ENCODE results near the gene OR5M11. TPM values are rescaled to one million over a fixed set of nuclear protein-coding genes. Genes with fewer than 3 reads are reported as not detected.
"Not testable (repeated sequence)": the region's sequence is repeated elsewhere in the genome, so short reads cannot be mapped to it uniquely, and the experiment has no call there.

The OR5M11 gene
- total RNA-seq (2014; rRNA removed; shearing (Covaris generic)) (not detected in 2 replicates), polyA plus RNA-seq (2016; fragmentation: Nextera tagmentation; extraction: Ambion mirVana) (not detected in 2 replicates)

DNA sequence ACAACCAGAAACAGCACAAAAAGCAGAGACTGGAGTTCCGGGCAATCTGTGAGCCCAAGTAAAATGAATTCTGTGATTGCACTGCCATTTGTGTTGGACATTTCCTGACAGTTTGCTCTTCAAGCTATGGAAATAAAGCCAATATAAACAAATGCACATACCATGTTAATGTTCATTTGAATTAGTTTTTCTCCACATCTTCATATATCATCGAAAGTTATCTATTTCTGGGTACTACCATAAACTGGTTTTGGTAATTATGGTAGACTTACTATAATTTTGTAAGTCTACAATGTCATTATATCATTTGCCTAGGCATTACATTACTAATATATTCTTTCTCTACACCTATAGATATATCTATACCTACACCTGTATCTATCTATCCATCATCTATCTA is at the start of gene OR5M11:
TSS of gene OR5M11 (minus strand) at position 101 of the 400 bp plus-strand sequence. CDS start at position 101, 0 bp downstream.
- no peak within 1 kb of the TSS for H3K4me3 ChIP-seq
- no peaks in the 10 kb centered on the region for H4K20me1 ChIP-seq (ENCODE audit: insufficient read depth)
- no peak for DNase-seq
- no peaks in the 10 kb centered on the region for H3K36me3 ChIP-seq (ENCODE audit: low read depth)
- H3K4me2 ChIP-seq (ENCODE audit: unreplicated experiment), result no peak within 1 kb of the TSS
- H3K79me2 ChIP-seq (ENCODE audit: insufficient read depth), result no peaks in the 10 kb centered on the region
- H3K27ac ChIP-seq, result no peak within 1 kb of the TSS
- no peak within 1 kb of the TSS for H3K9ac ChIP-seq
- in situ Hi-C loops (cut with MboI), result no loop called here
- no peak for TF ChIP-seq EZH2phosphoT487 (IDR thresholded peaks at IDR 0.05; ENCODE audit: insufficient read depth, low read depth)
- no peak for TF ChIP-seq EZH2 (IDR thresholded peaks at IDR 0.05; ENCODE audit: insufficient read depth, poor library complexity, severe bottlenecking)
- H2AFZ ChIP-seq, result no peak within 1 kb of the TSS
- no peaks in the 10 kb centered on the region for H3F3A ChIP-seq (ENCODE audit: insufficient read depth)
- WGBS, 2 experiments (ENCODE audit: low coverage in 1 of 2, low lambda C conversion rate in 2 of 2, missing lambda C conversion rate in 2 of 2), result 20 to 39% methylated on average over 2 of the region's 2 CpGs
- H3K4me1 ChIP-seq (ENCODE audit: insufficient read depth), result no peaks in the 10 kb centered on the region
- H3K9me2 ChIP-seq (ENCODE audit: insufficient read depth), result no peaks in the 10 kb centered on the region
- H3K27me3 ChIP-seq (replicated peaks; ENCODE audit: insufficient read depth), result no peaks in the 10 kb centered on the region
- no peaks in the 10 kb centered on the region for H3K9me3 ChIP-seq (ENCODE audit: low read depth)

DNA sequence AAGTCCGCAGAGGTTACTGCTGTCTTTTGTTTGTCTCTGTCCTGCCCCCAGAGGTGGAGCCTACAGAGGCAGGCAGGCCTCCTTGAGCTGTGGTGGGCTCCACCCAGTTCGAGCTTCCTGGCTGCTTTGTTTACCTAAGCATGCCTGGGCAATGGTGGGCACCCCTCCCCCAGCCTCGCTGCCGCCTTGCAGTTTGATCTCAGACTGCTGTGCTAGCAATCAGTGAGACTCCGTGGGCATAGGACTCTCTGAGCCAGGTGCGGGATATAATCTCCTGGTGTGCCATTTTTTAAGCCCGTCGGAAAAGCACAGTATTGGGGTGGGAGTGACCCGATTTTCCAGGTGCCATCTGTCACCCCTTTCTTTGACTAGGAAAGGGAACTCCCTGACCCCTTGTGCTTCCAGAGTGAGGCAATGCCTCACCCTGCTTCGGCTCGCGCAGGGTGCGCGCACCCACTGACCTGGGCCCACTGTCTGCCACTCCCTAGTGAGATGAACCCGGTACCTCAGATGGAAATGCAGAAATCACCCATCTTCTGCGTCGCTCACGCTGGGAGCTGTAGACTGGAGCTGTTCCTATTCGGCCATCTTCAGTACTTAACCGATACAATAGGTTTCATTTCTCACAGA is 49.1 kb upstream of the OR5M11 start:
- H3K36me3 ChIP-seq (ENCODE audit: low read depth); DNase-seq; H3K9me3 ChIP-seq (ENCODE audit: low read depth); H3K9ac ChIP-seq; H3K4me1 ChIP-seq (ENCODE audit: insufficient read depth); H3K9me2 ChIP-seq (ENCODE audit: insufficient read depth); H3K27ac ChIP-seq; H3K27me3 ChIP-seq (replicated peaks; ENCODE audit: insufficient read depth); H3K4me3 ChIP-seq; H4K20me1 ChIP-seq (ENCODE audit: insufficient read depth); H3F3A ChIP-seq (ENCODE audit: insufficient read depth); H2AFZ ChIP-seq; H3K79me2 ChIP-seq (ENCODE audit: insufficient read depth); H3K4me2 ChIP-seq (ENCODE audit: unreplicated experiment); in situ Hi-C loops (cut with MboI): not testable (repeated sequence)
- 63 to 68% methylated on average over 20 of the region's 20 CpGs for WGBS, 2 experiments (ENCODE audit: low coverage in 1 of 2, low lambda C conversion rate in 2 of 2, missing lambda C conversion rate in 2 of 2)

DNA sequence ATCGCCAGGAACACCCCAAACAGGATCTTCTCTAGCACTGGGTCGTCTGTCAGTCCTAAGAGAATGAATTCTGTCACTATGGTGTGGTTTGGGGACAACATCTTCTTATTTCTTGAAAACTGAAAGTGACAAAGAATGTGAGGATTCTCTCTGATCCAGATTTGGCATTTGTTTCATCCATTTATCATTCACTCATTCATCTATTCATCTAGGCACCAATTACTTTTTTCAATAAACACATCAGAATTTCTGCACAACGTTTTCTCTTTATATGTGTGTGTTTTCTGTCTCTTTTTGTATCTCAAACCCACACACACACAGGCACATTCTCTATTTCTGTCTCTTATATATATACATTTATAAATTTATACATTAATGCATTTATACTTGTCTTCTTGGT is 34.6 kb upstream of the OR5M11 start, which contains the start of gene OR5M10:
TSS of gene OR5M10 (minus strand) at position 101 of the 400 bp plus-strand sequence. CDS start at position 101, 0 bp downstream.
- no peaks in the 10 kb centered on the region for H3K9me2 ChIP-seq (ENCODE audit: insufficient read depth)
- in situ Hi-C loops (cut with MboI), result no loop called here
- no peaks in the 10 kb centered on the region for H3K27me3 ChIP-seq (replicated peaks; ENCODE audit: insufficient read depth)
- no peaks in the 10 kb centered on the region for H3K9me3 ChIP-seq (ENCODE audit: low read depth)
- WGBS, 2 experiments (ENCODE audit: low coverage in 1 of 2, low lambda C conversion rate in 2 of 2, missing lambda C conversion rate in 2 of 2), result 6 to 8% methylated on average over 3 of the region's 3 CpGs
- H3K4me1 ChIP-seq (ENCODE audit: insufficient read depth), result no peaks in the 10 kb centered on the region
- H4K20me1 ChIP-seq (ENCODE audit: insufficient read depth), result no peaks in the 10 kb centered on the region
- no peaks in the 10 kb centered on the region for H3K36me3 ChIP-seq (ENCODE audit: low read depth)
- H3K79me2 ChIP-seq (ENCODE audit: insufficient read depth), result no peaks in the 10 kb centered on the region
- H3F3A ChIP-seq (ENCODE audit: insufficient read depth), result no peaks in the 10 kb centered on the region
- TF ChIP-seq EZH2 (IDR thresholded peaks at IDR 0.05; ENCODE audit: insufficient read depth, poor library complexity, severe bottlenecking), result no peak
- TF ChIP-seq EZH2phosphoT487 (IDR thresholded peaks at IDR 0.05; ENCODE audit: insufficient read depth, low read depth), result no peak
- no peak within 1 kb of the TSS for H3K4me2 ChIP-seq (ENCODE audit: unreplicated experiment)
- no peak within 1 kb of the TSS for H3K4me3 ChIP-seq
- H3K9ac ChIP-seq, result no peak within 1 kb of the TSS
- no peak for DNase-seq
- no peak within 1 kb of the TSS for H3K27ac ChIP-seq
- H2AFZ ChIP-seq, result no peak within 1 kb of the TSS

DNA sequence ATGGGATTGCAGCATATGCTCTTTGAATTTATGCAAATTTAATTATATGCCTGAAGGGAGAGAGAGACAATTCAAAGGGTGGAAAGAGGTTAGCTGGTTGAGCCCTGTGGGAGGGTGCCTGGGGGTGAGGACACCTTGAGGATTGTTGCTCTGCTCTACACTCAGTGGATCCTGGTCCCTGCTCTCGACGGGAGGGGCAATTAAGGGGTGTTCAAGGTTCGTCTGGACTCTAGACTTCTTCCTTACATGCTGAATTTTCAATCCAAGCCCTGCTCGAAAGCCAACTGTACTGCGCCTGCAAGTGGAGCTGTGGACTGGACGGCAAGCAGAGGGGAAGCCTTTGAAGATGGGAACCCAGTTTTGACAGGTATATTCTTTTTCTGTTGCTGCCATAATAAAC is 15.5 kb upstream of the OR5M11 start:
- Histone ChIP-seq H3K9me3 (ENCODE audit: low read depth) (no peaks in the 10 kb centered on the region), H3K4me2 (ENCODE audit: unreplicated experiment) (no peak overlapping the region), H3K4me1 (ENCODE audit: insufficient read depth) (no peaks in the 10 kb centered on the region), H4K20me1 (ENCODE audit: insufficient read depth) (no peaks in the 10 kb centered on the region), H3K27ac (no peak overlapping the region), H3K36me3 (ENCODE audit: low read depth) (no peaks in the 10 kb centered on the region), H3K9me2 (ENCODE audit: insufficient read depth) (no peaks in the 10 kb centered on the region), H3K79me2 (ENCODE audit: insufficient read depth) (no peaks in the 10 kb centered on the region), H2AFZ (no peak overlapping the region), H3K4me3 (no peak overlapping the region), H3K27me3 (replicated peaks; ENCODE audit: insufficient read depth) (no peaks in the 10 kb centered on the region), H3F3A (ENCODE audit: insufficient read depth) (no peaks in the 10 kb centered on the region), H3K9ac (no peak overlapping the region)
- DNase-seq, result no peak
- in situ Hi-C loops (cut with MboI), result no loop called here
- WGBS, 2 experiments (ENCODE audit: low coverage in 1 of 2, low lambda C conversion rate in 2 of 2, missing lambda C conversion rate in 2 of 2), result 9 to 11% methylated on average over 6 of the region's 6 CpGs
- TF ChIP-seq EZH2phosphoT487 (IDR thresholded peaks at IDR 0.05; ENCODE audit: insufficient read depth, low read depth), result no peak
- no peak for TF ChIP-seq EZH2 (IDR thresholded peaks at IDR 0.05; ENCODE audit: insufficient read depth, poor library complexity, severe bottlenecking)

DNA sequence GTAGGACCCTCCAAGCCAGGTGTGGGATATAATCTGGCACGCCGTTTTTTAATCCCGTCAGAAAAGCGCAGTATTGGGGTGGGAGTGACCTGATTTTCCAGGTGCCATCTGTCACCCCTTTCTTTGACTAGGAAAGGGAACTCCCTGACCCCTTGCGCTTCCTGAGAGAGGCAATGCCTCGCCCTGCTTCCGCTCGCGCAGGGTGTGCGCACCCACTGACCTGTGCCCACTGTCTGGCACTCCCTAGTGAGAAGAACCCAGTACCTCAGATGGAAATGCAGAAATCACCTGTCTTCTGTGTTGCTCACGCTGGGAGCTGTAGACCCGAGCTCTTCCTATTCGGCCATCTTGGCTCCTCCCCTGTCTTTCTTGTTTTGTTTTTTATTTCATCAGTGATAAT is 11.6 kb upstream of the OR5M11 start:
- WGBS, 2 experiments (ENCODE audit: low coverage in 1 of 2, low lambda C conversion rate in 2 of 2, missing lambda C conversion rate in 2 of 2), result 48 to 56% methylated on average over 13 of the region's 13 CpGs

More for the DNA sequence above, 11.6 kb upstream of the OR5M11 start:
- H3K9me3 ChIP-seq (ENCODE audit: low read depth); DNase-seq; H3K27ac ChIP-seq; H3K4me2 ChIP-seq (ENCODE audit: unreplicated experiment); H3F3A ChIP-seq (ENCODE audit: insufficient read depth); H4K20me1 ChIP-seq (ENCODE audit: insufficient read depth); H3K4me1 ChIP-seq (ENCODE audit: insufficient read depth); H3K27me3 ChIP-seq (replicated peaks; ENCODE audit: insufficient read depth); in situ Hi-C loops (cut with MboI); H3K79me2 ChIP-seq (ENCODE audit: insufficient read depth); H3K4me3 ChIP-seq; H3K9ac ChIP-seq; H3K36me3 ChIP-seq (ENCODE audit: low read depth); H3K9me2 ChIP-seq (ENCODE audit: insufficient read depth); H2AFZ ChIP-seq: not testable (repeated sequence)

Data from GM23248 (cell line).